GM19467 (cell line): Measurements from ENCODE around the gene CHKA.
A peak's percentile ranks its signal among the peaks of the same experiment; 100 is the strongest.

Experiments used
- ATAC-seq: cut with Tn5 transposase; IDR thresholded peaks from one replicate; pipeline ENCODE4 v1.9.1; 2021; ENCODE audit warnings: mild to moderate bottlenecking, moderate library complexity; ENCODE audit not compliant: unreplicated experiment

CHKA gene

DNA sequence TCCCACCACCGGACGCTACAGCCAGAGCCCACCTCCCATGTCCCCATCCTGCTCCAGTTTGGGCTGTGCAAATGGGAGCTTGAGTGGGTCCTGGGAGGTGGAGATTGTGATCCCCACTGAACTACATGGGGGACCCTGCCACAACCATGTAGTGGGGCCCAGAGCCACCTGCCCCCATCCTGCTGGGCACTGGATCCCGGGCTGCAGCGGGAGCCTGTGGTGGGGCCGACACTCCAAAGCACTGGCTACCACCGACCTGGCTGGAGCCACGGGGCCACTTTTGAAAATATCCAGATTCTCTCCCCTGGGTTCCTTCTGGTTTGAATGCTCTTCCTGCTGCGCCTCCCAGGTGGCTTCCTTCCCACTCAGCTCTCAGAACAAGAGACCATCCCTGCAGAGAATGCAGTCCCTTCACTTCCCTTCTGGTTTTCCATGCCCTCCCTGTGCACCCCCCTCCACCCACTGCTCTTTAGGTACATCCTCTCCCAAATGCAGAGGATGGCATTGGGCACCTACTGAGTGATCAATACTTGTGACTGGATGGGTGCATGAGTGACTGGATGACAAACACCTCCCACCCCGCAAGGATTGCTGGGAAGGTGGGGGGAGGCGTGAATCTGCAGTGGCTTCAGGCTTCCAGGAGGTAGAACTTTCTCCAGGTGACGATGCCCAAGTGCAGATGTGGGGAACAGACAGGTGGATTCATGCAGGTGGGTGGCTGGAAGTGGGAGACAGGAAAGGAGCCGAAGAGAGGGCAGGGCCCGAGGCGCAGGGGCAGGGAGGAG lies 116.4 kb downstream of the CHKA start:
- ATAC-seq: no peak

GRCh38 chr11:68003846-68004550 lies 117.2 kb downstream of the CHKA start, which contains the start of gene UNC93B1:
Gene UNC93B1, minus strand, starts transcription at chr11:68004097. Its CDS starts 54 bp downstream, at chr11:68004043.
- peak; percentile 46 for ATAC-seq

DNA sequence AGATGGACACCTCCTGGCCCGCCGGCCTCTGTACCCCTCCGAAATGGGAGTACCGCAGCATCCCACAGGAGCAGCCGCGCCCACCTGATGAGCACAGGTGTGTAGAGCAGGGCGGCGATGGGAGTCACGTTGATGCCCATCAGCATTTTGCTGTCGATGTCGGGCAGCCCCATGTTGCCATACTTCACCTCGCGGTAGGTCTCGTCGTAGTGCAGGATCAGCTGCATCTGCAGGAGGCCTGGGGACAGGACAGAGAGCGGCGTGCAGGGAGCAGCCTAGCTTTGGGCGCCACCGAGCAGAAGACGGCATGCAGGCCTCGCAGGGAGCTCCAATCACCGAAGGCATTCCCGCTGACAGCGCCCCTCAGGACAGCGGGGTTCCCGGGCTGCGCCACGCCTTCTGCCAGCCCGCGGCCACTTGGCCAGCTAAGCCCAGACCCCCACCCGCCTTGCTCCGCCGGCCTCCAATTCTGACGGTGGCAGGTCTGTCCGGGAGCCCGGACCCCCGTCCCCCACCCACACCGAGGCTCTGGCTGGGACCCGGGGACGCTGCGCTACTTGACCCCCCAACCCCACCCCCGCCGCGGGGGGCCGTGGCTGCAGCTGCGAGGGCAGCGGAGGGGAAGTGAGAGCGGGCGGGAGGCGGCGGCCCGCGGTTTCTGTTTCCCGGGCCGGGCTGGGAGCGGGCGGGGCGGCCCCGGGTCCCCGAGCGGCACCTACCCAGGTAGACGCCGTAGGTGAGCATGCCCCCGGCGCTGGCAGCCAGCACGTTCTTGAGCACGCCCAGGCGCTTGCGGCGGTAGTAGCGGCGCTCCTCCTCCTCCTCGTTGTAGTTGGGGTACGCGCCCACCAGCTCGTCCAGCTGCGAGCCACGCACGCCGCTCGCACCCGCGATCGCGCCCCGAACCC lies 118.0 kb downstream of the CHKA start:
- peak; percentile 30 for ATAC-seq
